Small intestine (tissue), 7 donors: ENCODE measurements around the gene PRSS22. TPM values are rescaled to one million over a fixed set of nuclear protein-coding genes. Genes with fewer than 3 reads are reported as not detected.

Experiments used
- DNase-seq, 2 donors: peaks; one replicate each; pipeline versions ENCODE4 v3.0.0 to v3.0.0-alpha.2; 2013
- FAIRE-seq: peaks from 2 replicates; lab custom pipeline; 2012; peaks lifted over from hg19 to GRCh38; lab: Jason Lieb, UNC
- H3K27ac ChIP-seq, 3 donors: one replicate each; pipeline ENCODE4 v1.5.1; 2013; ENCODE audit warnings: low read length in 2 of 3, mild to moderate bottlenecking in 2 of 3, control low read depth in 1 of 3, inconsistent platforms in 1 of 3, low read depth in 1 of 3, moderate library complexity in 1 of 3
- H3K27me3 ChIP-seq, 3 donors: one replicate each; pipeline ENCODE4 v1.6.1; 2013; ENCODE audit warnings: low read length in 3 of 3, inconsistent platforms in 1 of 3; ENCODE audit not compliant: control insufficient read depth in 3 of 3, insufficient read depth in 3 of 3
- H3K36me3 ChIP-seq, 3 donors: one replicate each; pipeline ENCODE4 v1.6.1; 2013; ENCODE audit warnings: low read length in 3 of 3, inconsistent platforms in 1 of 3, low read depth in 1 of 3, mild to moderate bottlenecking in 1 of 3, moderate library complexity in 1 of 3; ENCODE audit not compliant: control insufficient read depth in 3 of 3, insufficient read depth in 2 of 3
- H3K4me1 ChIP-seq, 3 donors: one replicate each; pipeline ENCODE4 v1.6.1; 2013; ENCODE audit warnings: low read length in 2 of 3, inconsistent platforms in 1 of 3, low read depth in 1 of 3, mild to moderate bottlenecking in 1 of 3, moderate library complexity in 1 of 3; ENCODE audit not compliant: control insufficient read depth in 3 of 3, insufficient read depth in 2 of 3
- H3K4me3 ChIP-seq, 3 donors: one replicate each; pipeline ENCODE4 v1.5.1; 2013; ENCODE audit warnings: low read length in 3 of 3, control low read depth in 1 of 3, inconsistent platforms in 1 of 3, low read depth in 1 of 3, mild to moderate bottlenecking in 1 of 3, moderate library complexity in 1 of 3
- H3K9me3 ChIP-seq, 2 donors: one replicate each; pipeline ENCODE4 v1.6.1; 2013; ENCODE audit warnings: low read depth in 1 of 2, low read length in 1 of 2; ENCODE audit not compliant: control insufficient read depth in 2 of 2, insufficient read depth in 1 of 2
- WGBS, 3 donors: extraction: QIAGEN DNeasy Blood & Tissue Kit; methylation state at CpG; one replicate each; pipeline ENCODE4 v1.1.7; 2013; 5-methylcytosine and 5-hydroxymethylcytosine counted together
- polyA plus RNA-seq, 4 donors: library from polyadenylated mRNA; stranded (reverse) in 3 of 4; unstranded in 1 of 4; fragments of 200-250 nt in 3 of 4; fragments of 120-200 nt in 1 of 4; gene quantifications; one replicate each; pipeline versions ENCODE4 v1.2.1 to v1.2.3, GENCODE V29; 2013
- donor health status: healthy with polysubstance abuse.
- donor health status: control.
- donor health status: control.
- donor health status: Bipolar disorder and iron deficiency.
- donor health status: healthy.

The PRSS22 gene
- polyA plus RNA-seq, 4 donors, result 0.45 to 3.9 (median 1.1) TPM

DNA sequence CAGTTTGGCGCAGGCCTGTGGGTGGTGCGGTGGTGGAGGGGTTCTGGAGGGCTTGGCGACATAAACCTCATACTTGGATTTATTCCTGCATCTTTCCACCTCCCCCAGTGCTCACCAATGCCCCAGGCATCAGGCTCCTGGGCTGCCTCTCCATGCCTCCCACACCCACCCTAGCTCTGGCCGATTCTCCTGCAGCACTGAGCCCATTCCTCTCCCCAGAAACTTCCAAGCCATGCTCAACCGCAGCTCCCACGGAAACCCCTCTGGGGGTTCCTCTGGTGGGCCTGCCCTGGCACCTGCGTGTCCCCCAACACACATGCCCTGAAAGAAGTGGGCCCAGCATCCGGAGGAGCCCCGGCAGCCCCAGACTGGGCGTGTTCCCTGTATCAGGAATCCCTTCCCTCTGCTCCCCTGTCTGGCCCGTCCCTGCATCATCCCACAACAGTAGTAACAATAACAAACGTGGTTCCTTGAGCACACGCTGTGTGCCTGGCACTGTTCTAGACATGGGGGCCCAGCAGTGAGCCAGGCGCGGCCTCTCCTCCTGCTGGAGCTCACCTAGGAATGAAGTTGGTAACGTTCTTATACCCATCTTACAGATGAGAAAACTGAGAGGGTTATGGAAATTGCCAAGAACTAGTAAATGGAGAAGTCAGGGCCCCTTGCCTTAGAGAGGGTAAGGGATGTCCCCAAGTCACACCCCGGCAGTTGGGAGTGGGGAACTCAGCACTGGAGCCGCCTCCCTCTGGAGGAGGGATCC, 38.6 kb downstream of the PRSS22 start:
- DNase-seq (no peak), FAIRE-seq (no peak)
- WGBS, 3 donors, result 86 to 91% (median 91%) methylated on average over 17 to 18 of the region's 18 CpGs
- Histone ChIP-seq H3K9me3 (no peaks in the 10 kb centered on the region), H3K36me3 (no peaks in the 10 kb centered on the region), H3K27ac (no peak overlapping the region), H3K27me3 (peaks cover 0 to 9% (median 0%) of the 10 kb centered on the region in 3 donors), H3K4me3 (no peak overlapping the region), H3K4me1 (peaks cover 0 to 7% (median 0%) of the 10 kb centered on the region in 3 donors)

DNA sequence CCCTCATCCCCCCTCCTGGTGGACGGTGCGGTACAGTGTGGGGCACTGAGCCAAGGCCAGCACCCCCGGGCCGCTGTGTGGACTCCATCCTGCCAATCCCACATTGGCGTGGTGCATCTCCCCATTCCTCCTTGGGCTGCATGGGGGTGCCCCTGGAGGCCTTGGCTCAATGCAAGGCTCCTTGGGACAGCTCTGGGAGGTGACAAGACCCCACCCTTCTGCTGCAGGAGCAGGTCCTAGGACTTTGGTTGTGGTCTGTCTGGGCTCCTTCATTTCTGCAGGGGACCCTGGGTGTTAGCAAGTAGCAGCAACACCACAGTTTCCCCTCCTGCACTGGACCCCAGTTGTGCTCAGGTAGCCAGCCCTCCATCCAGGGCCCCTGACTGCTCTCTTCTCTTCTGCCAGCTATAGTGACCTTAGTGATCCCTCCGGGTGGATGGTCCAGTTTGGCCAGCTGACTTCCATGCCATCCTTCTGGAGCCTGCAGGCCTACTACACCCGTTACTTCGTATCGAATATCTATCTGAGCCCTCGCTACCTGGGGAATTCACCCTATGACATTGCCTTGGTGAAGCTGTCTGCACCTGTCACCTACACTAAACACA, 39.6 kb downstream of the PRSS22 start:
- Histone ChIP-seq H3K27ac (no peak overlapping the region), H3K4me3 (no peak overlapping the region), H3K36me3 (no peaks in the 10 kb centered on the region), H3K27me3 (peaks cover 0 to 9% (median 0%) of the 10 kb centered on the region in 3 donors), H3K9me3 (no peaks in the 10 kb centered on the region), H3K4me1 (peaks cover 0 to 7% (median 0%) of the 10 kb centered on the region in 3 donors)
- FAIRE-seq (no peak), DNase-seq (no peak)
- WGBS, 3 donors, result 81 to 87% (median 84%) methylated on average over 10 of the region's 10 CpGs

DNA sequence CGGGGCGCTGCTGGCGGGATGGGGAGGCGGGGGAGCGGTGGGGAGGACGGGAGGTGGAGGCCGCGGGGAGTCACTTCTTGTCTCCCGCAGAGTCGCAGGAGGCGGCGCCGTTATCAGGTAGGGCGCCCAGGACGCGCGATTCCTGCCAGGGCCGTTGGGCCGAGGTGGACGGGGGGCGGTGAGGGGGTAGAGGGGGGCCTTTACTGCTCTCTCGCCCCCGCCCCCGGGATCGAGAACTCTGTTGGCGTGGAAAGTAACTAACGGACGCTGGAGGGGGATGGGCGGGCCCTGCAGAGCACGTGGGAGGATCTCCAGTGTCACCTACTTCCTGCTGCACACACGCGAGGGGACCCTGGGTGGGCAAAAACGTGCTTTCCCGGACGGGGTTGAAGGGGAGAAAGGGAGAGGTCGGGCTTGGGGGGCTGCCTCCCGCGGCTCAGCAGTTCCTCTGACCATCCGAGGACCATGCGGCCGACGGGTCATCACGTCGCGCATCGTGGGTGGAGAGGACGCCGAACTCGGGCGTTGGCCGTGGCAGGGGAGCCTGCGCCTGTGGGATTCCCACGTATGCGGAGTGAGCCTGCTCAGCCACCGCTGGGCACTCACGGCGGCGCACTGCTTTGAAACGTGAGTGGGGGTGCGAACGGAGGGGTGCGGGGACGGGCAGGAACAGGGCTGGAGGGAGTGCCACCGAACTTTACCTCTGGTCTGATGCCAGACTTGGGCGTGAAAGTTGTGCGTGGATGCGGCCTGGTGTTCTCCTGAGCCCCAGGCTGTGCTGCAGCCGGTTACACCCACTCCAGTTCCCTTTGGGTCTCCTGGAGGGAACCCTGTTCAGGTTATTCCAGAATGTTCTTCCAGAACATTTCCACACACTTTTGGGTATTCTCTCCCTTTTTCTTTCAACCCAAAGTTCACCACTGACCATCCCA, 40.4 kb downstream of the PRSS22 start:
- H3K36me3 ChIP-seq, result no peaks in the 10 kb centered on the region
- H3K4me1 ChIP-seq, result peaks cover 0 to 7% (median 0%) of the 10 kb centered on the region in 3 donors
- 74 to 79% (median 77%) methylated on average over 53 to 68 of the region's 68 CpGs for WGBS, 3 donors
- no peak overlapping the region for H3K27ac ChIP-seq
- H3K27me3 ChIP-seq, result peaks cover 0 to 9% (median 0%) of the 10 kb centered on the region in 3 donors
- no peaks in the 10 kb centered on the region for H3K9me3 ChIP-seq
- FAIRE-seq, result no peak
- DNase-seq, result no peak
- H3K4me3 ChIP-seq, result no peak overlapping the region

DNA sequence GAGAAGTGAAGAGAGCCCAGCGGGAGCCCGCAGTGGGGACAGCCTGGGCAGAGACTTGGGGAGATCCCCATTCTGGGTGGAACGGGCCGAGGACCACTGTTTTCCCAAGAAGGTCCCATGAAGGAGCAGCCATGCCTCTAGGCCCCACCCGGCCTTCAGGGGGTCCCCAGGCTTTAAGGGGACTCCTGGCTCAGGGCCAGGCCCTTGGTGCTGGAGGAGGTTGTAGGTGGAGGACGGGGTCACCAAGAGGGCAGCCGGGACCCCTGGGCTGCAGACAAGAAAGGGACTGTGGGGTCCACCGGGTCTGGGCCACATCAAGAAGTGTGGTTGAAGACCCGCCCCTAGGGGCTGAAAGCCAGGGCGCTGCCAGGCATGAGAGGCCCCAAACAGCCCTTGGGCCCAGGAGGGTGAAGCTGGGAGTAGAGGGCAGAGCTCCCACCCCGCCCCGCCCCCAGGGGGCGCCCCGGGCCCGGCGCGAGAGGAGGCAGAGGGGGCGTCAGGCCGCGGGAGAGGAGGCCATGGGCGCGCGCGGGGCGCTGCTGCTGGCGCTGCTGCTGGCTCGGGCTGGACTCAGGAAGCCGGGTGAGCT, 41.1 kb downstream of the PRSS22 start, which contains the start of gene PRSS21:
Gene PRSS21, plus strand, starts transcription at position 487 of the 589 bp plus-strand sequence. Its CDS starts 32 bp downstream, at position 519.
- Histone ChIP-seq H3K9me3 (no peaks in the 10 kb centered on the region), H3K36me3 (no peaks in the 10 kb centered on the region), H3K4me1 (peaks cover 0 to 7% (median 0%) of the 10 kb centered on the region in 3 donors), H3K27ac (no peak within 1 kb of the TSS), H3K4me3 (no peak within 1 kb of the TSS), H3K27me3 (peaks cover 0 to 9% (median 1%) of the 10 kb centered on the region in 3 donors)
- DNase-seq (no peak), FAIRE-seq (no peak)
- WGBS, 3 donors, result 62 to 74% (median 67%) methylated on average over 17 to 28 of the region's 28 CpGs

DNA sequence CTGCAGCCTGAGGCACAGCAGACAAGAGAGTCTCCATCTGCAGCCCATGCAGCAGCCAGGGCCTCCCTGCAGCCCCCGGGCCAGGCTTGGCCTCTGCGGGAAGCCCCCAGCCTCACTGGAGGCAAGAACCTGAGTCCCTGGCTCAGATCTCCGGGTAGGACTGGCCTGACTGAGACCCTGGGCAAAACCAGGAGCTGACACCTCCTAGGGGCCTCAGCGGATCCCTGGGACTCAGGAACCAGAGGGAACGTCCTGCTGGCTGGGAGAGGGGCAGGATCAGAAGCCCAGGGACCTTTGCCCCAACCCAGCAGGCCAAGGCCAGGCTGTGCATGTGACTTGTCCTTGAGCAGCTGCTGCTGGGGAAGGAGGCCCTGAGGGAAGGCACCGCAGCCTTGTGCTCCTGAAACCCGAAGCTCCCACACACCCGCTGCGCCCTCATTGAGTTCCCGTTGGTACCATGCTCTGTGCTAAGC, 42.6 kb downstream of the PRSS22 start:
- DNase-seq (peak; percentile 44 to 49), FAIRE-seq (no peak)
- Histone ChIP-seq H3K36me3 (no peaks in the 10 kb centered on the region), H3K4me1 (peaks cover 0 to 7% (median 0%) of the 10 kb centered on the region in 3 donors), H3K4me3 (no peak overlapping the region), H3K27ac (no peak overlapping the region), H3K27me3 (peaks cover 0 to 9% (median 7%) of the 10 kb centered on the region in 3 donors), H3K9me3 (no peaks in the 10 kb centered on the region)
- WGBS, 3 donors, result 45 to 72% (median 56%) methylated on average over 8 to 10 of the region's 10 CpGs

DNA sequence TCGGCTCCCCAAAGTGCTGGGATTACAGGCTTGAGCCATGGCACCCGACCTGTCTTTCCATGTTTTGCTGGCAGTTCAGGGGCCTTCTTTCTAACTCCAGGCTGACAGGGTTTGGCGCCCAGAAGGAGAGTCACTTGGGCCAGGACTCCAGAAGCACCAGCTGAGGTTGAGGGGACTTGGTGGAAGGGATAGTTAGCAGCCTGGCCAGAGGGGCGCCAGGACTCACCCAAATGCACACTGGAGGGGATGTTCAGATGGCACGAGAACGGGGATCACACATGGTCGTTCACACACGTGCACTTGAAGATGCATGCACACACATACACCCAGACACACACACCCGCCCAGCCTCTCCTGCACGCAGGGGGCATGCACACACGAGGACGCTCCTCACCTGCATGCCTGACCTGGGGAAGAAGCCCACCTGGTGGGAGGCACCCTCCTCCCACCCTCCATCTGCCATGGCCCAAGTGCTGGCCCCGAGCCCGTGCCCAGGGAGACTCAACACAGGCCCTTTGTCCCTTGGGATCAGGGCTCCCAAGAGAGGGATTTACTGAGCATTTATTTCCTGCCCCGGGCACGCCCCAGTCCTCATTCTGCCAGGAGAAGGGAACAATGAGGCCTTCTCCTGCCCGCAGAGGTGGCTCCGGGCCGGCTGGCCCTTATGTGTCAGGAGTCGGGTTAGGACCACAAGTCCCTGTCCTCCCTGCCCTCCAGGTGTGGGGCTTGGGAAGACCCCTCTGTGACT, 43.2 kb downstream of the PRSS22 start:
- no peaks in the 10 kb centered on the region for H3K9me3 ChIP-seq
- no peak overlapping the region for H3K4me3 ChIP-seq
- DNase-seq (no peak), FAIRE-seq (no peak)
- WGBS, 3 donors, result 66 to 76% (median 76%) methylated on average over 16 to 20 of the region's 20 CpGs
- peaks cover 0 to 9% (median 7%) of the 10 kb centered on the region in 3 donors for H3K27me3 ChIP-seq
- no peak overlapping the region for H3K27ac ChIP-seq
- no peaks in the 10 kb centered on the region for H3K36me3 ChIP-seq
- H3K4me1 ChIP-seq, result peaks cover 0 to 7% (median 0%) of the 10 kb centered on the region in 3 donors

DNA sequence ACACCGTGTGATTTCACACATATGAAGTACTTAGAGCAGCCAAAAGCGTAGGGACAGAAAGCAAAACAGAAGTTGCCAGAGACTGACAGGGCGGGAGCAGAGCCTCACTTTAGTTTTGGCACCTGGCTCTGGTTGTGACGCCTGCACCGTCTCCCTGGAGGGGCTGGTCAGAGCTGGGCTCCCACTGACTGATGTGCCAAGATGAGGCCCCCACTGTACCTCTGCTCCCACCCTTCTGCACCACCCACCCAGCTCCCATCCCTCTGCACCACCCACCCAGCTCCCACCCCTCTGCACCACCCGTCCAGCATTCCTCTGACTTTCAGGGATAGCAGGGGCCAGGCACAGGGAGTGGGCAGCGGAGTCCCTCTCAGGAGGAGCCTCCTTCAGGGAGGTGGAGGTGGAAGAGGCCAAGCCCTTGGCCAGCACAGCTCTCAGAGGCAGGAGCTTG, 44.2 kb downstream of the PRSS22 start:
- WGBS, 3 donors, result 69 to 76% (median 73%) methylated on average over 7 of the region's 7 CpGs
- H3K9me3 ChIP-seq, result no peaks in the 10 kb centered on the region
- peaks cover 0 to 9% (median 7%) of the 10 kb centered on the region in 3 donors for H3K27me3 ChIP-seq
- H3K36me3 ChIP-seq, result no peaks in the 10 kb centered on the region
- no peak for DNase-seq
- H3K4me3 ChIP-seq, result no peak overlapping the region
- H3K4me1 ChIP-seq, result peaks cover 0 to 7% (median 0%) of the 10 kb centered on the region in 3 donors
- no peak overlapping the region for H3K27ac ChIP-seq
- no peak for FAIRE-seq
